Measurements from ENCODE around the gene RAB25. TPM values are rescaled to one million over a fixed set of nuclear protein-coding genes. Genes with fewer than 3 reads are reported as not detected.

RAB25 gene
- total RNA-seq, 1 experiment from 2014 or later: not detected

DNA sequence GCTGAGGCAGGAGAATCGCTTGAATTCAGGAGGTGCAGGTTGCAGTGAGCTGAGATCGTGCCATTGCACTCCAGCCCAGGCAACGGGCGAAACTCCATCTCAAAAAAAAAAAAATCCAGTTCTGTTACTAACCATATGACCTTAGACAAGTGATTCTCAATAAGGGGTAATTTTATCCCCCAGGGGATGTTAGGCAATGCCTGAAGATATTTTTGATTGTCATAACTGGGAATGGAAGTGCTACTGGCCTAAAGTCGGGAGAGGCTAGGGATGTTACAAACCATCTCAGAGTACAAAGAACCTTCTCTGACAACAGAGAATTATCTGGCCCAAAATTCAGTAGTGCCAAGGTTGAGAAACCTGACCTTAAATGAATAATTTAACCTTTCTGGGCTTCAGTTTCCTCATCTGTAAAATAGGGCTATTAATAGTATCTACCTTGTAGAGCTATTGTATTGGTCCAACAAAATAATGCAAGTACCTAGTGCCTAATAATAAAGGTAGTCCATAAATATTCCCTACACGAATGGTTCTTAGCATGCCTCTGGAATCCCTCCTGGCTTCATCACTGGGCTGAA is 47.8 kb downstream of the RAB25 start:
- H3K4me3 ChIP-seq (ENCODE audit: low read depth in 2 of 2, low read length in 2 of 2): no peak overlapping the region
- ChIA-PET POLR2A (no interaction called here), CTCF (no interaction called here)
- H3K4me1 ChIP-seq (ENCODE audit: control insufficient read depth, insufficient read depth, low read length): peaks cover 56% of the 10 kb centered on the region
- TF ChIP-seq, protein P1, sequence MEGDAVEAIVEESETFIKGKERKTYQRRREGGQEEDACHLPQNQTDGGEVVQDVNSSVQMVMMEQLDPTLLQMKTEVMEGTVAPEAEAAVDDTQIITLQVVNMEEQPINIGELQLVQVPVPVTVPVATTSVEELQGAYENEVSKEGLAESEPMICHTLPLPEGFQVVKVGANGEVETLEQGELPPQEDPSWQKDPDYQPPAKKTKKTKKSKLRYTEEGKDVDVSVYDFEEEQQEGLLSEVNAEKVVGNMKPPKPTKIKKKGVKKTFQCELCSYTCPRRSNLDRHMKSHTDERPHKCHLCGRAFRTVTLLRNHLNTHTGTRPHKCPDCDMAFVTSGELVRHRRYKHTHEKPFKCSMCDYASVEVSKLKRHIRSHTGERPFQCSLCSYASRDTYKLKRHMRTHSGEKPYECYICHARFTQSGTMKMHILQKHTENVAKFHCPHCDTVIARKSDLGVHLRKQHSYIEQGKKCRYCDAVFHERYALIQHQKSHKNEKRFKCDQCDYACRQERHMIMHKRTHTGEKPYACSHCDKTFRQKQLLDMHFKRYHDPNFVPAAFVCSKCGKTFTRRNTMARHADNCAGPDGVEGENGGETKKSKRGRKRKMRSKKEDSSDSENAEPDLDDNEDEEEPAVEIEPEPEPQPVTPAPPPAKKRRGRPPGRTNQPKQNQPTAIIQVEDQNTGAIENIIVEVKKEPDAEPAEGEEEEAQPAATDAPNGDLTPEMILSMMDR (IDR thresholded peaks at IDR 0.05): no peak
- TF ChIP-seq SIN3A (IDR thresholded peaks at IDR 0.05; ENCODE audit: borderline replicate concordance, insufficient read depth, low read depth, low read length): no peak
- no peak for TF ChIP-seq POLR2AphosphoS5 (IDR thresholded peaks at IDR 0.05; ENCODE audit: low read depth, low read length)
- no peaks in the 10 kb centered on the region for H3K27me3 ChIP-seq (ENCODE audit: control insufficient read depth, insufficient read depth, low read length)
- H3K36me3 ChIP-seq (ENCODE audit: control insufficient read depth, insufficient read depth, low read length): no peaks in the 10 kb centered on the region
- H3K9me3 ChIP-seq (ENCODE audit: control insufficient read depth, insufficient read depth, low read depth, low read length): no peaks in the 10 kb centered on the region
- ATAC-seq: no peak
- in situ Hi-C loops (cut with HindIII; ENCODE audit: low pct_unique_long_range_greater_than_20kb, low sequenced_read_pairs) (no loop called here), intact Hi-C loops (cut with micrococcal nuclease; ENCODE audit: unreplicated experiment) (no loop called here)
- no peak for DNase-seq (ENCODE audit: low read depth, low spot score)
- H3K27ac ChIP-seq (ENCODE audit: low read length): peak overlapping the region; percentile 58; the same call in 1 of the 2 replicates
- no TSS peak for BruUV-seq (replicated peaks)

DNA sequence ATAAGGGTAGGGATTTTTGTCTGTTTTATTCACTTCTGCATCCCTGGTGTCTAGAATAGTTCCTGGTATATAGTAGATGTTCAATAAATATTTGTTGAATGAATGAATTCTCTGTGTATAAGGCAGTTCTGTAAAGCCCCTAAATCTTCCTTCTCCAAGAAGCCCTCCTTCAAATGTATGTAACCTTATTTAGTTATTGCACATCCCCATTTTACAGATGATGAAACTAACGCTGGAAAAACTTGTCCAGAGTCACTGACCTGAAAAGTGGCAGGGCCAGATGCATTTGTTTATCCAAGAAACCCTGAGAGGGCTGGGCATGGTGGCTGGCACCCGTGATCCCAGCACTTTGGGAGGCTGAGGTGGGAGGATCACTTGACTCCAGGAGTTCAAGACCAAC is 49.3 kb downstream of the RAB25 start:
- TF ChIP-seq, protein P2, sequence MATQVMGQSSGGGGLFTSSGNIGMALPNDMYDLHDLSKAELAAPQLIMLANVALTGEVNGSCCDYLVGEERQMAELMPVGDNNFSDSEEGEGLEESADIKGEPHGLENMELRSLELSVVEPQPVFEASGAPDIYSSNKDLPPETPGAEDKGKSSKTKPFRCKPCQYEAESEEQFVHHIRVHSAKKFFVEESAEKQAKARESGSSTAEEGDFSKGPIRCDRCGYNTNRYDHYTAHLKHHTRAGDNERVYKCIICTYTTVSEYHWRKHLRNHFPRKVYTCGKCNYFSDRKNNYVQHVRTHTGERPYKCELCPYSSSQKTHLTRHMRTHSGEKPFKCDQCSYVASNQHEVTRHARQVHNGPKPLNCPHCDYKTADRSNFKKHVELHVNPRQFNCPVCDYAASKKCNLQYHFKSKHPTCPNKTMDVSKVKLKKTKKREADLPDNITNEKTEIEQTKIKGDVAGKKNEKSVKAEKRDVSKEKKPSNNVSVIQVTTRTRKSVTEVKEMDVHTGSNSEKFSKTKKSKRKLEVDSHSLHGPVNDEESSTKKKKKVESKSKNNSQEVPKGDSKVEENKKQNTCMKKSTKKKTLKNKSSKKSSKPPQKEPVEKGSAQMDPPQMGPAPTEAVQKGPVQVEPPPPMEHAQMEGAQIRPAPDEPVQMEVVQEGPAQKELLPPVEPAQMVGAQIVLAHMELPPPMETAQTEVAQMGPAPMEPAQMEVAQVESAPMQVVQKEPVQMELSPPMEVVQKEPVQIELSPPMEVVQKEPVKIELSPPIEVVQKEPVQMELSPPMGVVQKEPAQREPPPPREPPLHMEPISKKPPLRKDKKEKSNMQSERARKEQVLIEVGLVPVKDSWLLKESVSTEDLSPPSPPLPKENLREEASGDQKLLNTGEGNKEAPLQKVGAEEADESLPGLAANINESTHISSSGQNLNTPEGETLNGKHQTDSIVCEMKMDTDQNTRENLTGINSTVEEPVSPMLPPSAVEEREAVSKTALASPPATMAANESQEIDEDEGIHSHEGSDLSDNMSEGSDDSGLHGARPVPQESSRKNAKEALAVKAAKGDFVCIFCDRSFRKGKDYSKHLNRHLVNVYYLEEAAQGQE (IDR thresholded peaks at IDR 0.05; ENCODE audit: insufficient read depth in 1 of 2, low read depth in 2 of 2, low read length in 1 of 2): no peak
- TF ChIP-seq TCF7L2 (IDR thresholded peaks at IDR 0.05; ENCODE audit: low read depth, low read length) (no peak), POLR2AphosphoS5 (IDR thresholded peaks at IDR 0.05; ENCODE audit: low read depth, low read length) (no peak), SIN3A (IDR thresholded peaks at IDR 0.05; ENCODE audit: borderline replicate concordance, insufficient read depth, low read depth, low read length) (no peak)
- TF ChIP-seq, protein P1 (IDR thresholded peaks at IDR 0.05): no peak
- DNase-seq (ENCODE audit: low read depth, low spot score): no peak
- ChIA-PET POLR2A (no interaction called here), CTCF (interaction anchor here (0.6 kb wide), 1 partner anchor 17 kb away, joined by 12 read pairs; no protein-coding TSS in a partner anchor)
- BruUV-seq (replicated peaks): no TSS peak
- H3K4me1 ChIP-seq (ENCODE audit: control insufficient read depth, insufficient read depth, low read length): peaks cover 47% of the 10 kb centered on the region
- H3K9me3 ChIP-seq (ENCODE audit: control insufficient read depth, insufficient read depth, low read depth, low read length): no peaks in the 10 kb centered on the region
- H3K4me3 ChIP-seq (ENCODE audit: low read depth in 2 of 2, low read length in 2 of 2): no peak overlapping the region
- H3K27me3 ChIP-seq (ENCODE audit: control insufficient read depth, insufficient read depth, low read length): no peaks in the 10 kb centered on the region
- no peak overlapping the region for H3K27ac ChIP-seq (ENCODE audit: low read length)
- no peak for ATAC-seq
- in situ Hi-C loops (cut with HindIII; ENCODE audit: low pct_unique_long_range_greater_than_20kb, low sequenced_read_pairs): no loop called here
- H3K36me3 ChIP-seq (ENCODE audit: control insufficient read depth, insufficient read depth, low read length): peaks cover 4% of the 10 kb centered on the region; the same call in 1 of the 2 replicates
- intact Hi-C loops (cut with micrococcal nuclease; ENCODE audit: unreplicated experiment): no loop called here
